Stimulated activated CD8-positive, alpha-beta memory T cell treated with anti-CD3 and anti-CD28 coated beads, Interleukin-7, amount 100 ng/mL, for 1 hour (primary cell): ENCODE results near the gene IPMK.

Experiments used
- DNase-seq, 2 donors: peaks; one replicate each; pipeline ENCODE4 v3.0.0-alpha.2; 2020; ENCODE audit warnings: low read depth in 2 of 2

Gene IPMK

GRCh38 chr10:58267713-58268453, at the start of gene IPMK:
TSS of gene IPMK (minus strand) at chr10:58267894. CDS start at chr10:58267611, 283 bp downstream.
- DNase-seq, result peak; percentile 91 to 92

DNA sequence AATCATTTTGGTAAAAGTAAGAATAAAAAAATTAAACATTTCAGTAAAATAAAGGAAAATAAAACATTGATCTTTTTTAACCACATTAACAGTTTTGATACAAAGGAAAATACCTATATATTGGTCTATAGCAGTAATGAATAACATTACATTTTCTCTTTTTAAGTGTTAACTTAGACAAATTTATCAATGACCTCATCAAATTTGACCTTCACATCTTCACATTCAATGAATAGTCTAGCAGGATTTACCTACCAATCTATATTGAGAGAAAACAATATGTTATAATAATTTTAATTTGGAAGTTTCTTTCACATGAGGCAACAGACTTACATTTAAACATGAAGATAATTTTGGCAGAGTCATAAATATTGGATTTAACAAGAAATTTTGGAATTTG, 49.2 kb upstream of the IPMK start:
- DNase-seq, result no peak

DNA sequence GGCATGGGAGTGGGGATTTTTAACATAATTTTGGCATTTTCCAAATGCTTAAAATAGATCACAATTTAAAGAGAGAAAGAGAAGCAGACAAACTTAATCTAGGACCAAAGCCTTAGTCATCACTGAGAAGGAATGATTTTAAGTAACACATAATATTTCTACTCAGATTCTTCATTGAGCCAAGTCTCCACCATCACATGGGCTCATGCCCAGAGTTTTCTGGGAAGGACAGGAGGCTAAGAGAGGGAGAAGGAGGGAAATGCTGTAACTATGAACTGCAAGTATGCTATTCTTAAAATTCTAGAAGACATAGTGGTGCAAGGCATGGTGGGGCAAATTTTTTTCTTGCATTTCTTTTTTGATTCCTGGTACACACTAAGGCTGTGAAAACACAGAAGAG, 43.3 kb upstream of the IPMK start:
- DNase-seq, result no peak

DNA sequence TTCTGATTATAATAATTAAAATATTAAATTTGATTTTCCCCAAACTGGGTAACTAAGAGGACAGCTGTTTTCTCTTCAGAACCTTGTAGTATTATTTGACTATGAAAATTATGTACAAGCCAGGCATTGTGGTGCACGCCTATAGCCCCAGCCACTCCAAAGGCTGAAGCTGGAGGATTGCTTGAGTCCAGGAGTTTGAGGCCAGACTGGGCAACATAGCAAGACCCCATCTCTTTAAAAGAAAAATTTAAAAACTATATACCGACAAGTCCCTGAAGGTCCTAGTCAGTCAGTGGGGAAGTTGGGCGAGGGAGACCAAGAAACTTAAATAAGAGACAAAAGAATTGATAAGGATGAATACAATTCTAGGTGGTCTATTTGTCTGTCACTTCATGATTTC, 40.0 kb upstream of the IPMK start:
- no peak for DNase-seq

DNA sequence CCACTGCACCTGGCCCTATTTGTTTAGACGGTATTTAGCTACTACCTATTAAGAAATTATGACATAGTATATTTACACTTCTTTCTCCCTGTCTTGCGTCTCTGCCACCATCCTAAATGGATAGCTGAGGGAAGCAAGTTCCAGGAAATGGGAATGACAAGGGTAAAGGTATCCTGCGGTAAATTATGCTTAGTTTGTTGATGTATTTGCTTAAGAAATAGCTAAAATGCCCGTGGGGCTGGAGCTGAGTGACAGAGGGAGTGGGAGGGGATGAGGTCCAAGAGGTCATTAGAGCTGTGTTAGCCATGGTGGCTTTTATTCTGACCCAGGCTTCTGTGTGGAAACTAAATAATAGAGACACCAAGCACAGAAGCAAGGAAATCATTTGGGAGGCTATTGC, 38.1 kb upstream of the IPMK start:
- no peak for DNase-seq

GRCh38 chr10:58304099-58304633, 36.5 kb upstream of the IPMK start:
- no peak for DNase-seq

DNA sequence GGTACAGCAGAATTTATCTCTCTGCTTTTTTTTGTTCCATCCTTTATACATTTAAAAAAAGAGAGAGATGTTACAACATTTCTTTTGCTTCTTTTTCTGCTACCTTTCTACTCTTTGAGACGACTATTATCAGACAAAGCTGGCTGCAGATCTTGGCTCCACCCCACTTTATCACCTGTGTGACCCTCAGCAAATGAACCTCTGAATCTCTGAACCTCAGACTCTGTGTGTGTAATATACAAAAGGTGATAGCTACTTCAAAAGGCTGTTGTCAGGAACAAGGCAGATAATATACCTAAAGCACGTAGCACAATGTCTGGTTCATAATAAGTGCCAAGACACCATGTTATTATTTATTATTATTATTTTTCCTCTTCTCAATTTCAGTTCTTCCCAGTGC, 34.6 kb upstream of the IPMK start:
- no peak for DNase-seq

DNA sequence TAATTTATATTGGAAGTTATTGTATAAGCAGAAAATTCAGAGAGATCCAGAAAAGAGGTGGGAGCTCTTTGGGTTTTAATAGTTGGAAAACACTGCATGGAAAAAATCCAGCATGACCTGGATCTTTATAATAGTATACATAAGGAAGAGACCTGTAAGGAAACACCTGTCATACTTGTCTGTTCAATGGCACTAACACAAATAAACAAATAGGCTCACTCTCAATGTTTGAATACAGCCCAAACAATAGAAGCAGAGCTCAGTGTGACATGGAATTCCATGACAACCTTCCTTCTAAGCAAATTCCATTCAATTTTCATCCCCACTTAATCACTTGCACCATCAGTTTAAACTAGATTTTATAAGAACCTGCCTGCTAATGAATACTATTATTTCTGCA, 33.0 kb upstream of the IPMK start:
- no peak for DNase-seq

DNA sequence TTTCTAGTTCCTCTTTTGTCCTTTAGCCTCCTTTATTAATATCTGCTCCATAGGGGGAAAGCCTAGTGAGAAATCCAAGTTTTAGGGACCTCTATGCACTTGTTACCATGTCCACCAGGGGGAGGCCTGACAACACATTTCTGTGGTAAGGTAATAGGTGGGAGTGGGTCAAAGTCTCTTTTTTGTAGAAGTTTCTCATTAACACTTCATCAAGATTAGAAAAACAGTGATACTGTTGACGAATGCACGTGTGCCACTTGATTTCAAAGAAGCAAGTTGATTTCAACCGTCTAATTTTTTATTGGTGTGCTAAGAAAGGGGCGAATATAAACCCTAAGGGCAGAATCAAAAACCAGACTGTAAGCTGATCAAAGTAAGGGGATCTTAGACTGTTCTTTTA, 31.9 kb upstream of the IPMK start:
- peak in 1 of 2 donors; percentile 25 for DNase-seq

DNA sequence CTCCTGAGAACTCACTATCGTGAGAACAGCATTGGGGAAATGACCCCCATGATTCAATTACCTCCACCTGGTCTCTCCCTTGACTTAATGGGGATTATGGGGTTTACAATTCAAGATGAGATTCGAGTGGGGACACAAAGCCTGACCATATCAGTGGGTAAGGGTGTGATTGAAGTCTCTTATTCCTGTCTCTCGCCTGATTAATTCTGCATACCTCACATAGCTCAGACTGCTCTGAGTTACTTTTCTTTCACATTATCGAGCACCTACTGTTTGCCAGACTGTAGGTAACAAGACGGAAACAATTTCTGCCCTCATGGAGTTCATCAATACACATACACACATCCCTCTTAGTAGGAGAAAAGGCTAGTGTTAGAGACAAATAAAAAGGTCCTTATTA, 26.3 kb upstream of the IPMK start:
- no peak for DNase-seq

GRCh38 chr10:58291538-58292174, 24.0 kb upstream of the IPMK start:
- no peak for DNase-seq

- DNase-seq, result no peak
Observed at GRCh38 chr10:58282615-58283014, 14.9 kb upstream of the IPMK start.

DNA sequence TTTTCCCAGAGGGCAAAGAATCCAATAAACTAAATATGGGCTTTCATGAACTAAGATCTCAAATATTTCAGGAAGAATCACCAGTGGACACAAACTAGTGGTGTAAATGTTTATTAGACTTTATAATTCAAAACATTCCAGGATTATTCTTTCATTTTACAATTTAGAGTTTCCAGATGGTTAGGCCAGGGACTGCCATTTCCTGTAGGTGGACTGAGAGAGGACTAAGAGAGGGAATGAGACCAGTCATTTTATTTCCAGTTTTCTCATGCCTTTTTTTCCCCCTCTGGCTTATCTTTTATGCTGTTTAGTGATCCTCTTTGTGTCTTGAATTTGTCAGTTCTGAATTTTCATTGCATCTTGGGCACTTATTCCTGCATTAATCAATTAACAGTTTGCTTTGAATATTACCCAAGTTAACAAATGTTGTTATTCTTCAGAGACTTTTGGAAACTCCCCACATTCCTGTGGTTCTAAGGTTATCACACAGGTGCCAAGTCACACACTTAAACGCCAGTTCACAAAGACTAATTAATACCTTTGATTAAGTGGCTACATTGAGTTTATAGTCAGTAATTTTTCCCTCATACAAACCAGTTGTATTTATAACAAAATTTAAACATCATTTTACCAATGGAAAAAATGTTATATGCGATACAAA, 13.5 kb upstream of the IPMK start:
- no peak for DNase-seq

- DNase-seq, result no peak
Observed at GRCh38 chr10:58280477-58280876, 12.8 kb upstream of the IPMK start.

DNA sequence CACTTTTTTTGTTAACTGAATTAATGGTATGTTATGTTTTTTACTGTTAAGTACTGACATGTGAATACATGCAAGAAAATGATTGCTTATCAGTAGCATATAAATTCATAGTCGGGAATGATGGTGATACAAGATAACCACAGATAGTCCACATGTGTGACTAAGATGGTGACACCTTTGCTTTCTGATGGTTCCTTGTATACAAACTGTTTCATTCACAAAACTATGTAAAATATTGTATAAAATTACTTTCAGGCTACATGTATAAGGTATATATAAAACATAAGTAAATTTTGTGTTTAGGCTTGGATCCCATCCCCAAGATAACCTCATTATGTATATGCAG, 11.2 kb upstream of the IPMK start:
- DNase-seq, result no peak

DNA sequence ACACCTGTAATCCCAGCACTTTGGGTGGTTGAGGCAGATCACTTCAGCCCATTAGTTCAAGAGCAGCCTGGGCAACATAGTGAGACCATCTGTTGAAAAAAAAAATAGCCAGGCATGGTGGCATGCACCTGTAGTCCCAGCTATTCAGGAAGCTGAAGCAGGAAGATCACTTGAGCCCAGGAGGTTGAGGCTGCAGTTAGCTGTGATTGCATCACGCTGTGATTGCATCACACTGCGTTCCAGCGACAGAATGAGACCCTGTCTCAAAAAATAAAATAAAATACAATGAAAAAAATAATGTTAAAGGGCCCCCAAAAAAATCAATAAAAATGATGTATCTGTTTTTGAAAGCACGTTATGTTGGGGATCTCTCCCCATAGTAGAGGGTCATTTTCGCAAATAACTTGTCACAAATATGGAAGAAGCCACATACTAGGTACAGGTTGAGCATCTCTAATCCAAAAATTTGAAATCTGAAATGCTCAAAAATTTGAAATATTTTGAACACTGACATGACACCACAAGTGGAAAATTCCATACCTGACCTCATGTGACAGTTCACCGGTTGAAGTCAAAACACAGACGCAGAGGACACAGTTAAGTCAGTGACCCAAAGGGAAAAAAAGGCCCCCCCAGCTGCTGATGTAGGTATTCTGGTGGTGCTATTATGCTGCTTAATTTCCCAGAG, 10.7 kb upstream of the IPMK start:
- no peak for DNase-seq

DNA sequence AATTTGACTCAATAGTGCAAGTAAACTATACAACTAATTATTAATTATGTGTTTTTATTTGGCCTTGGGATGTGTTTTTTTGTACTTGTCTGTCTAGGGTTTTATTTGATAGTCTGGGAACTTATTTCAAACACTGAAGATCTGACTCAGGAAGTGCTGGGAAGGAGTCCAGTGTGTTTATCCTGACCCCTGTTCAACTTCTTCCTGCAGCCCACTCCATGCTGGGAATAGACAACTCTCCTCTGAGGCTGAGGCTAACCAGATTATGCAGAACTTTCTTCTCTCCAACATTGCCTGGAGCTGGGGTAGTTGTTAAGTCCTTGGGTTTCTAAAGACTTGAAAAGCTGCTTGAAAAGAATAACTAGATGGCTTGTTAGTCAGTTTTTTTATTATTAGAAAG, 8.2 kb upstream of the IPMK start:
- no peak for DNase-seq

DNA sequence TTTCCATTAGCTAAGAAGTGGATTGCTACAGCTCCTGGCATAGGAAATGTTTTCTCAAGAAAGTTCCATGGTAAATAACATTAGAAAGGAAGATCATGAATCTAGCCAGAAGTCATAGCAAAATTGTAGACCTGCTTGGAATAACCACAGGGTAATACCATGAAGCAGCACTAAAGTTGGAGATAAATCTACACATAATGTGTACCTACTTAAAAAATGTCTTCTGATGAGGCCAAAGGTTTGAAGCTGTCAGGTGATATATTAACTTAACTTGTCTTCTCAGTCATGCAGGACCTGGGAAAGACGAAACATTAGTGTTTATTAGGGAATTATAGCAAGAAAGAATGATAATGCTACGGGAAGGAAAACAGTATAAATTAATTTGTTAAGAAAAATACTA, 7.6 kb upstream of the IPMK start:
- DNase-seq, result no peak

DNA sequence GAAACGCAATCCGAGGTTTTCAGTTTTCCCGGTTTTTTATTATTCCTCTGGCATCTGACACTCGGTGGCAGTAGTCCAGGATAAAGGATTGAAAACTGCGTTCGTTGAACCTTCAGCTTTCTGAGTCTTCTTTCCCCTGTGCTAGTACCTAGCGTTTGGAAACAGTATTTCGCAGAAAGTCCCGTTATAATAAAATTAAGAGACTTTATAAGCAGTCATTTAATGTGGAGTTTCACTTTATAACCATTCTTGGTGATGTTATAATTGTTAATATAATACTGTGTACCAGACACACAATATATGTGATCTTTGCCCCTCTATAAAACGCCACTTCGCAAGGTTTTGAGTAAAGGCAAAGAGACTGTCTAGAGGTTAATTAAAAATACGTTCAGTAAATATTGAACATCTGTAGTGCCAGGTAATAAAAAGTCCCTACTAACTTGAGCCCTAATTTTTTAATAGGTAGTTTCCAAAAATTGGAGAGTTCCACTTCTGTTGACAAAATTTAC, 2.1 kb upstream of the IPMK start:
- DNase-seq, result no peak

DNA sequence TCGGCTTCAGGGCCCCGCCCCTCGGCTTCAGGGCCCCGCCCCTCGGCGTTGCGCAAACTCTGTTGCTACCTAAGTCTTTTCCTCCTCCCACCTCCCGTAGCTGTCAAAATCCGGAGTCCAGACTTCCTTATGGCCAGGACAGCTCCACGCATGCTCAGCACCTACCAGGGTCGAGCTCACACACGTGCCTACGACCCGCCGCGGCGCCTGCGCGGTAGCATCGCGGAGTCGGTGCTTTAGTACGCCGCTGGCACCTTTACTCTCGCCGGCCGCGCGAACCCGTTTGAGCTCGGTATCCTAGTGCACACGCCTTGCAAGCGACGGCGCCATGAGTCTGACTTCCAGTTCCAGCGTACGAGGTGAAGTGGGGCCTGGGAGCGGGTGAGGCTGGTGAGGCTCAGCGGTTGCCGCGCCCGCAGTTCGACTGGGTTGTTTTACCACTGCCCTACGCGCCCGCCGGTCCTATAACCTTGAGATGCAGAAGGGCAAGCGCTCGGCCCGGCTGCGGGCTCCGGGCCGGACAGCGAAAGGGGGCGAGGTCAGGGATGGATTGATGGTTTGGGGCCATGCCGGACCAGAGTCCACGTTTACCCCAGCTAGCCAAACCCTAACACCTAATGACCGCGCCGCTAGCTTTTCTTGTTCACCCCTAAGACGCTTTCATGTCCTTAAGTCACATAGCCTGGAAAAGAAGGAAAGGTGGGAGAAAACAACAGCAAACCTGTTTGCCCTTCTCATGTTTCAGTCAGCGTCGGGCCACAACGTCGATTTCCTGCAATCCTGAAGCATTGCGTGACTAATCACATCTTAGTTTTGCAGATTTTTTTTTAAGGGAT, 1.5 kb upstream of the IPMK start, which contains the start of gene CISD1:
Gene CISD1, plus strand, starts transcription at position 217 of the 836 bp plus-strand sequence. Its CDS starts 112 bp downstream, at position 329.
- DNase-seq, result peak; percentile 76 to 88

DNA sequence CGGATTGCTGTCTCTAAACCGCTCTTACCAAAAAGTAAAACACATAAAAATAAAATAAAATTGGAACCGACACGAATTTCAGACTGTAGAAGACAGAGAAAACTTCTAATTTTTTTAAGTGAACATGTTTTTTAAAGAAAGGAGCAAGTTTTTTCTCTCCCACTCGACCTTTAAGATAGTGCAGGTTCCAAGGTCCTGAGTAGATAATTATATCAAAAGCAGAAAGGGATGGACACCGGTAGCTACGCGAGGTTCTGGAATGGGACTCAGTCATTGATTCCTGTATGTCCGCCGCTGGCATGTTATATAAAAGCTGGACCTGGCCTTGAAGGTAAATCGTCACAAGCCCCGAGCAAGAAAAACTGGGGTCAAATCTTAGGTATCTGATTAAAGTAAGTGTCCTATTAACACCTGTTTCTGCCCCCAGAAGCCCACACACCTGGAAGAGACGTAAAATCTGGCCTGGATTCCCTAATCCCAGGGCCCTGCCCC, 806 bp upstream of the IPMK start:
- no peak for DNase-seq
